AML-193 (cell line): Measurements from ENCODE around the gene RBMS1.
"Not testable (repeated sequence)": the region's sequence is repeated elsewhere in the genome, so short reads cannot be mapped to it uniquely, and the experiment has no call there.

Experiments
- DNase-seq, 2 experiments: peaks; one replicate each; lab custom pipeline; 2025; lab: John Stamatoyannopoulos, UW

The RBMS1 gene

DNA sequence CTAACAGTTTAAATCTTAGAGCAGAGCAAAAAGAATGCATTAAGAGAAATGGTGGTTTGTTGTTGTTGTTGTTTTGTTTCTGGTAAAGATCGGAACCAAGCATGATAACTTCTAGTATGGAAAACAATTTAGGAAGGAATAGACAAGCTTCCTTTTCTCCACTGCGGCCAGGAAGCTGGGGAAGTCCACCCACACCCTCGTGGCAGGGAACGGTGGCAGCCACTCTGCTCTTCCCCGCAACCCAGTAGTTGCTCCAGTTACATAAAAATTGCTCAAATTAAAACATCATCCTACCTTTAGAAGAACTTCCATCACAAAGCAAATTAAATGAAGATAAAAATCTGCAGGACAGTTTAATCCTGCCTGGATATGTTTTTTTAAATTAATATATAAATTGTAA, 113.0 kb downstream of the RBMS1 start:
- DNase-seq: no peak

- DNase-seq: no peak
Measured at GRCh38 chr2:160380000-160380570, 113.5 kb downstream of the RBMS1 start.

- DNase-seq: peak; percentile 57 to 73
Measured at GRCh38 chr2:160379399-160379798, 114.2 kb downstream of the RBMS1 start.

GRCh38 chr2:160377204-160377995, 116.2 kb downstream of the RBMS1 start:
- DNase-seq: no peak

GRCh38 chr2:160376576-160376975, 117.0 kb downstream of the RBMS1 start:
- DNase-seq: no peak

- DNase-seq: peak; percentile 15 to 41
Measured at GRCh38 chr2:160375802-160376469, 117.7 kb downstream of the RBMS1 start.

DNA sequence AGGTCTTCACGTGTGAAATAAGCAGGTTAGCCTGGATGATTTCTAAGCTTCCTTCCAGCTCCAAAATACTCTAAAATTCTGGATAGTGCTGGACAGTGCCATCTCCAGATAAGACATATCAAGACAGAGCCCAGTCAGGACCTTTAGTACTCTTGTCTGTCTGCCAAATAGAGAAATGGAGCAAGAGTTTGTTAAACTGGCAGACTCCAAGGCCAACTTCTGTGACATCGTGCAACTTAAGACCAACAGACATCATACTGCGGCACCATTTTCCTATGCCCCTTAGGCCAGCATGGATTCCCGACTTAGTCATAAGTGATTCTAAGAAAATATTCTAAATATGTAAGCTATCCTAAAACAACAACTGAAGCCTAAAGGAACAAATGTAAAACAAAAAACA, 118.6 kb downstream of the RBMS1 start:
- DNase-seq: no peak

- DNase-seq: no peak
Measured at GRCh38 chr2:160373666-160374065, 119.9 kb downstream of the RBMS1 start.

- no peak for DNase-seq
Measured at GRCh38 chr2:160373263-160373662, 120.3 kb downstream of the RBMS1 start.

GRCh38 chr2:160372585-160372984, 121.0 kb downstream of the RBMS1 start:
- DNase-seq: no peak

DNA sequence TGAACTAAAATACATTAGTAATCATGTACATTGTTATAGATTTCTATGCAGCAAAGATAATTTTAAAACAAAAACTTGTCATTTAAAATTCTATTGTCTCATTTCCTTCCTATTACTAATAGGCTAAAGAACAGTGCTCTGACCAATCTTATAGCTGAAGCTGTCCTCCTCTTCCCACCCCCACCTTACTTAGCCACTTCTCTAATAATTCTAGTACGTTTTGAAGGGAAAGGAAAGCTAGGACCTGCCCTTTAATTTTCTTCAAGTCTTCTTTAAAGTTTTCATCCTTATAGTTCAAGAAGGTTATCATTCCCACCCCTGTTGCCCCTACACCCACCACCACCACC, 121.6 kb downstream of the RBMS1 start:
- peak; percentile 15 to 26 for DNase-seq

GRCh38 chr2:160371251-160372009, 122.2 kb downstream of the RBMS1 start:
- peak in 1 of 2 experiments; percentile 21 for DNase-seq

GRCh38 chr2:160368988-160369930, 124.3 kb downstream of the RBMS1 start:
- no peak for DNase-seq

DNA sequence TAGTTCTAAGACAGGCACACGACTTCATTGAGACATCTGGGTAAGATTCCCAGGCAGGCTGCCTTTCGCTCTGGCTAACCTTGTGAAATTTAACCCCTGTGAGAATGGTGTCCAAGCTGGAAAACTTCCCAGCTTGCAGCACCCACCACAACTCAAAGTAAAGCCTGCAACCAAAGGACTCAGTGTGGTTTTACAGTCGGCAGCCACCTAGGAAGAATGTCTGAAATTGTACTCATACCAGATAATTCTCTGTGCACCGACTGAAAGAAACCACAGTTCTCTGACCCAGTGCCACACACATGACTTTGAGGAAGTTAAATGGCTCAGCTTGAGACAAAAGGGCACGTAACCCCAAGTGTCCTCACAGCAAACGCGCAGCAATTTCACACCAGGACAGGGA, 125.7 kb downstream of the RBMS1 start:
- DNase-seq: peak; percentile 75 to 88

DNA sequence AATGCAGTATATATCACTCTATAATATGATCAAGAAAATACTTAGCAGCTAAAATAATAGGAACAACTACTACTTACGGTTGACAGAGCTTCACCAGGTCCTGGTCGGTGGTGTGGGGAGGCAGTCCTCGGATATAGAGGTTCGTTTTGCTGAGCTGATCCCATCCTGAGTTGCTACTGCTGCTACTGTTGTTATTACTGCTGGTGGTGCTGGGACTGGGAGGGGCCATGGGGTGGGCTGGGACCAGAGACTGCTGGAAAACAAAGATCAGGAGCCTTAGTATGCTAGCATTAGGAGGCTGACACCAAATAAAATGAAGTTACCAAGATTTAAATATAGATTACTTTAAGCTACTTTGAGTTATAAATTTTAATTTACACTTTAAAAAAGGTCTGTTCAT, 126.5 kb downstream of the RBMS1 start:
- not testable (repeated sequence) for DNase-seq

- DNase-seq: no peak
Measured at GRCh38 chr2:160366474-160366873, 127.1 kb downstream of the RBMS1 start.

GRCh38 chr2:160365716-160366367, 127.8 kb downstream of the RBMS1 start:
- no peak for DNase-seq

GRCh38 chr2:160364364-160364763, 129.2 kb downstream of the RBMS1 start:
- DNase-seq: no peak

GRCh38 chr2:160363961-160364360, 129.6 kb downstream of the RBMS1 start:
- DNase-seq: no peak

GRCh38 chr2:160363055-160363454, 130.6 kb downstream of the RBMS1 start:
- no peak for DNase-seq

- peak in 1 of 2 experiments; percentile 13 for DNase-seq
Measured at GRCh38 chr2:160362541-160362940, 131.1 kb downstream of the RBMS1 start.
